HFF-Myc (cell line): ENCODE results near the gene WASF3.

Source experiments
- DNase-seq: peaks from one replicate; pipeline ENCODE4 v3.0.0-alpha.2; 2011; ENCODE audit warnings: low read depth; ENCODE audit errors: extremely low read depth
- H3K4me3 ChIP-seq: replicated peaks from 2 replicates; pipeline ENCODE4 v1.5.1; 2011; ENCODE audit warnings: low read depth, mild to moderate bottlenecking, control low read depth, low read length
- CTCF ChIP-seq: IDR thresholded peaks from 2 replicates; pipeline ENCODE4 v1.5.1; 2012; ENCODE audit warnings: mild to moderate bottlenecking, low read depth, low read length, control low read depth; ENCODE audit errors: missing control alignments

Gene WASF3

GRCh38 chr13:26658448-26659385 lies 101.2 kb downstream of the WASF3 start:
- TF ChIP-seq CTCF, result no peak
- no peak overlapping the region for H3K4me3 ChIP-seq
- DNase-seq, result no peak

GRCh38 chr13:26660185-26660584 lies 102.7 kb downstream of the WASF3 start:
- DNase-seq, result no peak
- no peak for TF ChIP-seq CTCF
- no peak overlapping the region for H3K4me3 ChIP-seq

GRCh38 chr13:26660766-26661165 lies 103.3 kb downstream of the WASF3 start:
- no peak for TF ChIP-seq CTCF
- H3K4me3 ChIP-seq, result no peak overlapping the region
- no peak for DNase-seq

GRCh38 chr13:26663791-26664190 lies 106.3 kb downstream of the WASF3 start:
- no peak overlapping the region for H3K4me3 ChIP-seq
- no peak for TF ChIP-seq CTCF
- DNase-seq, result no peak

DNA sequence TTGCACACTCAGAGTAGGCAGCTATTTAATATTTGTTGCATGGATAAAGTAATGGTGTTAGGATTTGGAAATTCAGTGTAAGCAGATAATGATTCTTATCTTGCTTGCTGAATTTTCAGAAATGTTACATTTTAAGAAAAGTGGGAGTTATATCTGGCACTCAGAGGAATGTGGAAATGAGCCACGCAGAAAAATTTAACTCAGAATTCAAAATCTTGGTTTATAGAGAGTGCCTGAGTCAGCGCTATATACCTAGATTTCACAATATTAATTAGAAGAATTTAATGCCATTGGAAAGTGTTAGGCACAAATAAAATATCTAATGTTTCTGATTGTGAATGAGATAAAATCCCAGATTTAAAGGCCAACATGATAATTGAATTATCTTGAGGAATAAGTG lies 106.8 kb downstream of the WASF3 start:
- H3K4me3 ChIP-seq, result no peak overlapping the region
- TF ChIP-seq CTCF, result no peak
- DNase-seq, result no peak

GRCh38 chr13:26664876-26665275 lies 107.4 kb downstream of the WASF3 start:
- no peak for DNase-seq
- TF ChIP-seq CTCF, result no peak
- no peak overlapping the region for H3K4me3 ChIP-seq
